ENCODE results near the gene ULK4. TPM values are rescaled to one million over a fixed set of nuclear protein-coding genes. Genes with fewer than 3 reads are reported as not detected.

The ULK4 gene
- total and polyA plus RNA-seq, 12 donors: 1.6 to 24.5 (median 6.9) TPM

GRCh38 chr3:41507336-41508062 lies 454.4 kb downstream of the ULK4 start:
- TF ChIP-seq CTCF (IDR thresholded peaks at IDR 0.05) (no peak), POLR2A (IDR thresholded peaks at IDR 0.05) (no peak)
- intact Hi-C loops (cut with DNase I): no loop called here
- Histone ChIP-seq H3K9me3 (replicated peaks in 1 of 3) (no peaks in the 10 kb centered on the region), H3K4me3 (no peak overlapping the region), H3K27me3 (no peaks in the 10 kb centered on the region), H3K27ac (no peak overlapping the region), H3K4me1 (replicated peaks in 1 of 2) (no peaks in the 10 kb centered on the region), H3K36me3 (replicated peaks in 1 of 2) (no peaks in the 10 kb centered on the region)
- DNase-seq: no peak
- WGBS, 4 donors: 79 to 94% (median 84%) methylated on average over 2 of the region's 2 CpGs

- no peak for TF ChIP-seq POLR2A (IDR thresholded peaks at IDR 0.05)
- no peak for TF ChIP-seq CTCF (IDR thresholded peaks at IDR 0.05)
Measured at GRCh38 chr3:41503998-41504623, 457.8 kb downstream of the ULK4 start.

GRCh38 chr3:41502481-41502880 lies 459.4 kb downstream of the ULK4 start:
- Histone ChIP-seq H3K4me1 (replicated peaks in 1 of 2) (no peaks in the 10 kb centered on the region), H3K36me3 (replicated peaks in 1 of 2) (no peaks in the 10 kb centered on the region), H3K27me3 (no peaks in the 10 kb centered on the region), H3K9me3 (replicated peaks in 1 of 3) (no peaks in the 10 kb centered on the region), H3K4me3 (no peak overlapping the region), H3K27ac (no peak overlapping the region)
- DNase-seq: no peak
- intact Hi-C loops (cut with DNase I): no loop called here
- TF ChIP-seq CTCF (IDR thresholded peaks at IDR 0.05) (no peak), POLR2A (IDR thresholded peaks at IDR 0.05) (no peak)

More at GRCh38 chr3:41503998-41504623, 457.8 kb downstream of the ULK4 start:
- Histone ChIP-seq H3K4me3 (no peak overlapping the region), H3K27me3 (no peaks in the 10 kb centered on the region), H3K4me1 (replicated peaks in 1 of 2) (no peaks in the 10 kb centered on the region), H3K36me3 (replicated peaks in 1 of 2) (no peaks in the 10 kb centered on the region), H3K27ac (no peak overlapping the region), H3K9me3 (replicated peaks in 1 of 3) (no peaks in the 10 kb centered on the region)
- no peak for DNase-seq
- intact Hi-C loops (cut with DNase I): no loop called here

- intact Hi-C loops (cut with DNase I): no loop called here
- Histone ChIP-seq H3K27me3 (no peaks in the 10 kb centered on the region), H3K27ac (no peak overlapping the region), H3K4me1 (replicated peaks in 1 of 2) (no peaks in the 10 kb centered on the region), H3K4me3 (no peak overlapping the region), H3K36me3 (replicated peaks in 1 of 2) (no peaks in the 10 kb centered on the region), H3K9me3 (replicated peaks in 1 of 3) (no peaks in the 10 kb centered on the region)
- no peak for DNase-seq
- WGBS, 4 donors: 60 to 82% (median 69%) methylated on average over 1 of the region's 1 CpG
- TF ChIP-seq POLR2A (IDR thresholded peaks at IDR 0.05) (no peak), CTCF (IDR thresholded peaks at IDR 0.05) (no peak)
Measured at GRCh38 chr3:41502023-41502422, 459.9 kb downstream of the ULK4 start.
